ENCODE results near the gene CHAF1B.
A peak's percentile ranks its signal among the peaks of the same experiment; 100 is the strongest.

DNA sequence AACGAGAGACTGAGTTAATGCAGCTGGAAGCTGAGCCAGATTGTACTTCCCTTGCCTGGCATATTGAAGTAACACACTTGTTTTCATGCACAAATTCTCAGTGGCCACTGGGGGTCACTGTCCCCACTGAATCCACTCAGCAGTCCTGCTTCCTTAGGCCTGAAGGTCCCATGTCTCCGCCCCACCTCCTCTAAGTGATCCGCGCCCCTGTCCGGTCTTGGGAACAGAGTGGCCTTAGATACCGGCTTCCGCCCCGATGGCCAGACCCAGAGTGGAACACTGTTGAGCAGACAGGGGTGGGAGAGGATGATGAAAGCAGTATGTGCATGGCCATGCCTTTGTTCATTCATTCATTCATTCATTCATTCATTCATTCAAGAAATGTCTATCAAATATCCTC, 34.8 kb downstream of the CHAF1B start:
- TF ChIP-seq, protein P1, sequence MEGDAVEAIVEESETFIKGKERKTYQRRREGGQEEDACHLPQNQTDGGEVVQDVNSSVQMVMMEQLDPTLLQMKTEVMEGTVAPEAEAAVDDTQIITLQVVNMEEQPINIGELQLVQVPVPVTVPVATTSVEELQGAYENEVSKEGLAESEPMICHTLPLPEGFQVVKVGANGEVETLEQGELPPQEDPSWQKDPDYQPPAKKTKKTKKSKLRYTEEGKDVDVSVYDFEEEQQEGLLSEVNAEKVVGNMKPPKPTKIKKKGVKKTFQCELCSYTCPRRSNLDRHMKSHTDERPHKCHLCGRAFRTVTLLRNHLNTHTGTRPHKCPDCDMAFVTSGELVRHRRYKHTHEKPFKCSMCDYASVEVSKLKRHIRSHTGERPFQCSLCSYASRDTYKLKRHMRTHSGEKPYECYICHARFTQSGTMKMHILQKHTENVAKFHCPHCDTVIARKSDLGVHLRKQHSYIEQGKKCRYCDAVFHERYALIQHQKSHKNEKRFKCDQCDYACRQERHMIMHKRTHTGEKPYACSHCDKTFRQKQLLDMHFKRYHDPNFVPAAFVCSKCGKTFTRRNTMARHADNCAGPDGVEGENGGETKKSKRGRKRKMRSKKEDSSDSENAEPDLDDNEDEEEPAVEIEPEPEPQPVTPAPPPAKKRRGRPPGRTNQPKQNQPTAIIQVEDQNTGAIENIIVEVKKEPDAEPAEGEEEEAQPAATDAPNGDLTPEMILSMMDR (IDR thresholded peaks at IDR 0.05; ENCODE audit: insufficient read depth, low read length) = peak; percentile 63
- TF ChIP-seq, protein P2, sequence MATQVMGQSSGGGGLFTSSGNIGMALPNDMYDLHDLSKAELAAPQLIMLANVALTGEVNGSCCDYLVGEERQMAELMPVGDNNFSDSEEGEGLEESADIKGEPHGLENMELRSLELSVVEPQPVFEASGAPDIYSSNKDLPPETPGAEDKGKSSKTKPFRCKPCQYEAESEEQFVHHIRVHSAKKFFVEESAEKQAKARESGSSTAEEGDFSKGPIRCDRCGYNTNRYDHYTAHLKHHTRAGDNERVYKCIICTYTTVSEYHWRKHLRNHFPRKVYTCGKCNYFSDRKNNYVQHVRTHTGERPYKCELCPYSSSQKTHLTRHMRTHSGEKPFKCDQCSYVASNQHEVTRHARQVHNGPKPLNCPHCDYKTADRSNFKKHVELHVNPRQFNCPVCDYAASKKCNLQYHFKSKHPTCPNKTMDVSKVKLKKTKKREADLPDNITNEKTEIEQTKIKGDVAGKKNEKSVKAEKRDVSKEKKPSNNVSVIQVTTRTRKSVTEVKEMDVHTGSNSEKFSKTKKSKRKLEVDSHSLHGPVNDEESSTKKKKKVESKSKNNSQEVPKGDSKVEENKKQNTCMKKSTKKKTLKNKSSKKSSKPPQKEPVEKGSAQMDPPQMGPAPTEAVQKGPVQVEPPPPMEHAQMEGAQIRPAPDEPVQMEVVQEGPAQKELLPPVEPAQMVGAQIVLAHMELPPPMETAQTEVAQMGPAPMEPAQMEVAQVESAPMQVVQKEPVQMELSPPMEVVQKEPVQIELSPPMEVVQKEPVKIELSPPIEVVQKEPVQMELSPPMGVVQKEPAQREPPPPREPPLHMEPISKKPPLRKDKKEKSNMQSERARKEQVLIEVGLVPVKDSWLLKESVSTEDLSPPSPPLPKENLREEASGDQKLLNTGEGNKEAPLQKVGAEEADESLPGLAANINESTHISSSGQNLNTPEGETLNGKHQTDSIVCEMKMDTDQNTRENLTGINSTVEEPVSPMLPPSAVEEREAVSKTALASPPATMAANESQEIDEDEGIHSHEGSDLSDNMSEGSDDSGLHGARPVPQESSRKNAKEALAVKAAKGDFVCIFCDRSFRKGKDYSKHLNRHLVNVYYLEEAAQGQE (IDR thresholded peaks at IDR 0.05; ENCODE audit: insufficient replicate concordance, low read depth) = no peak
- TF ChIP-seq POLR2AphosphoS5 (IDR thresholded peaks at IDR 0.05; ENCODE audit: low read depth) = no peak
- TF ChIP-seq GABPA (IDR thresholded peaks at IDR 0.05; ENCODE audit: low read depth) = no peak

Data from HL-60 (cell line).